Kidney (tissue), 14 donors: ENCODE data around the gene NLRC5. TPM values are rescaled to one million over a fixed set of nuclear protein-coding genes. Genes with fewer than 3 reads are reported as not detected.
"Not testable (repeated sequence)": the region's sequence is repeated elsewhere in the genome, so short reads cannot be mapped to it uniquely, and the experiment has no call there.

Experiments
- DNase-seq, 5 donors: peaks; one replicate each; pipeline ENCODE4 v3.0.0-alpha.2; 2013 to 2020
- FAIRE-seq: peaks from 2 replicates; lab custom pipeline; 2012; peaks lifted over from hg19 to GRCh38; lab: Jason Lieb, UNC
- H3K27ac ChIP-seq, 2 donors: one replicate each; pipeline ENCODE4 v1.7.0; 2013; ENCODE audit warnings: low read depth in 2 of 2, low read length in 2 of 2, inconsistent platforms in 1 of 2
- H3K27me3 ChIP-seq: one replicate; pipeline ENCODE4 v1.7.1; 2013; ENCODE audit warnings: low read length, inconsistent platforms; ENCODE audit not compliant: control insufficient read depth, insufficient read depth
- H3K36me3 ChIP-seq, 3 donors: one replicate each; pipeline versions ENCODE4 v1.7.0 to v1.7.1; 2013; ENCODE audit warnings: low read length in 3 of 3, control low read depth in 1 of 3, inconsistent platforms in 1 of 3; ENCODE audit not compliant: insufficient read depth in 3 of 3, control insufficient read depth in 2 of 3
- H3K4me1 ChIP-seq, 3 donors: one replicate each; pipeline versions ENCODE4 v1.7.0 to v1.7.1; 2013; ENCODE audit warnings: low read length in 3 of 3, inconsistent platforms in 1 of 3, low read depth in 1 of 3; ENCODE audit not compliant: control insufficient read depth in 2 of 3, insufficient read depth in 2 of 3
- H3K4me3 ChIP-seq, 3 donors: one replicate each; pipeline versions ENCODE4 v1.7.0 to v1.8.1; 2013; ENCODE audit warnings: low read length in 3 of 3, control low read depth in 1 of 3, inconsistent platforms in 1 of 3
- H3K9ac ChIP-seq, 3 donors: one replicate each; pipeline versions ENCODE4 v1.7.0 to v1.7.1; 2013; ENCODE audit warnings: low read length in 3 of 3, control low read depth in 1 of 3, inconsistent platforms in 1 of 3
- H3K9me3 ChIP-seq, 3 donors: one replicate each; pipeline versions ENCODE4 v1.7.0 to v1.7.1; 2013; ENCODE audit warnings: low read length in 3 of 3, control low read depth in 1 of 3, inconsistent platforms in 1 of 3; ENCODE audit not compliant: control insufficient read depth in 2 of 3, insufficient read depth in 1 of 3
- intact Hi-C: fragments of 100-400 bp; cut with DNase I; formaldehyde crosslinking; loops from one replicate; pipeline ENCODE4 v1.11.1; 2022
- polyA plus RNA-seq: library from polyadenylated mRNA; stranded (reverse); fragments of 350-450 nt; fragmentation: Illumina TruSeq; extraction: RNeasy Lipid Tissue Mini Kit (QIAGEN cat#74804); gene quantifications from one replicate; pipeline ENCODE4 v1.2.3, GENCODE V29; 2014; ENCODE audit warnings: low read depth, low replicate concordance; ENCODE audit not compliant: insufficient read depth
- total RNA-seq: library from RNA; stranded (reverse); fragmentation: NEBNext Ultra II Directional; extraction: Animal tissue kit (Norgen Biotek cat#: 25700); gene quantifications from one replicate; pipeline ENCODE4 v1.2.1, GENCODE V29; 2021
- TF ChIP-seq, protein P1 (sequence below): IDR thresholded peaks from 3 replicates; pipeline ENCODE4 v1.5.1; 2012; ENCODE audit warnings: mild to moderate bottlenecking, moderate library complexity, borderline replicate concordance; ENCODE audit not compliant: insufficient read depth; ENCODE audit errors: extremely low read depth
- donor health status: control.
- donor health status: control.
- donor health status: control.
- donor health status: control.
- donor health status: control.
- donor health status: DM: yes; HTN: yes; CAD: no.
- donor health status: Normal renal cell carcinoma (clear cell type).

The NLRC5 gene
- total and polyA plus RNA-seq, 2 donors from 2014 or later = 7.1 to 55.6 TPM

- no peak overlapping the region for H3K9ac ChIP-seq
- FAIRE-seq (no peak), DNase-seq (peak in 4 of 5 donors; percentile 58 to 74 (median 70))
- peaks cover 0 to 9% (median 0%) of the 10 kb centered on the region in 3 donors for H3K4me1 ChIP-seq
- TF ChIP-seq, protein P1, sequence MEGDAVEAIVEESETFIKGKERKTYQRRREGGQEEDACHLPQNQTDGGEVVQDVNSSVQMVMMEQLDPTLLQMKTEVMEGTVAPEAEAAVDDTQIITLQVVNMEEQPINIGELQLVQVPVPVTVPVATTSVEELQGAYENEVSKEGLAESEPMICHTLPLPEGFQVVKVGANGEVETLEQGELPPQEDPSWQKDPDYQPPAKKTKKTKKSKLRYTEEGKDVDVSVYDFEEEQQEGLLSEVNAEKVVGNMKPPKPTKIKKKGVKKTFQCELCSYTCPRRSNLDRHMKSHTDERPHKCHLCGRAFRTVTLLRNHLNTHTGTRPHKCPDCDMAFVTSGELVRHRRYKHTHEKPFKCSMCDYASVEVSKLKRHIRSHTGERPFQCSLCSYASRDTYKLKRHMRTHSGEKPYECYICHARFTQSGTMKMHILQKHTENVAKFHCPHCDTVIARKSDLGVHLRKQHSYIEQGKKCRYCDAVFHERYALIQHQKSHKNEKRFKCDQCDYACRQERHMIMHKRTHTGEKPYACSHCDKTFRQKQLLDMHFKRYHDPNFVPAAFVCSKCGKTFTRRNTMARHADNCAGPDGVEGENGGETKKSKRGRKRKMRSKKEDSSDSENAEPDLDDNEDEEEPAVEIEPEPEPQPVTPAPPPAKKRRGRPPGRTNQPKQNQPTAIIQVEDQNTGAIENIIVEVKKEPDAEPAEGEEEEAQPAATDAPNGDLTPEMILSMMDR = no peak
- no peak overlapping the region for H3K4me3 ChIP-seq
- H3K36me3 ChIP-seq = no peaks in the 10 kb centered on the region
- no peaks in the 10 kb centered on the region for H3K9me3 ChIP-seq
- H3K27me3 ChIP-seq = no peaks in the 10 kb centered on the region
- H3K27ac ChIP-seq = no peak overlapping the region
- intact Hi-C loops = no loop called here
These were observed 14.4 kb downstream of the NLRC5 start for GRCh38 chr16:57003439-57004386.

- Histone ChIP-seq H3K36me3 (no peaks in the 10 kb centered on the region), H3K9me3 (no peaks in the 10 kb centered on the region), H3K27ac (no peak overlapping the region), H3K9ac (no peak overlapping the region), H3K4me3 (no peak overlapping the region), H3K27me3 (no peaks in the 10 kb centered on the region), H3K4me1 (peaks cover 0 to 7% (median 0%) of the 10 kb centered on the region in 3 donors)
- TF ChIP-seq, protein P1 = no peak
- DNase-seq (peak in 1 of 5 donors; percentile 36), FAIRE-seq (no peak)
- intact Hi-C loops = no loop called here
These were observed 15.3 kb downstream of the NLRC5 start for GRCh38 chr16:57004387-57005250.

DNA sequence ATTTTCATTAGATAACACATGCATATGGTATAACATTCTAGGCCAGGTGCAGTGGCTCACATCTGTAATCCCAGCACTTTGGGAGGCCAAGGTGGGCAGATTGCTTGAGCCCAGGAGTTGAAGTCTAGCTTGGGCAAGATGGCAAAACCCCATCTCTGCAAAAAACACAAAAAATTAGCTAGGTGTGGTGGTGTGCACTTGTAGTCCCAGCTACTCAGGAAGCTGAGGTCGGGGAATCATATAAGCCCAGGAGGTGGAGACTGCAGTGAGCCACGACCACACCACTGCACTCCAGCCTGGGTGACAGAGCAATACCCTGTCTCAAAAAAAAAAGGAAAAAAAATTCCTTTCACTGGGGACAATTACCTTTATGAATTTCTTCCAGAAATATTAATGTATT, 16.2 kb downstream of the NLRC5 start:
- DNase-seq, H3K4me1 ChIP-seq, FAIRE-seq, H3K36me3 ChIP-seq, H3K9ac ChIP-seq, intact Hi-C loops, H3K27me3 ChIP-seq, H3K27ac ChIP-seq, H3K9me3 ChIP-seq, H3K4me3 ChIP-seq: not testable (repeated sequence)

DNA sequence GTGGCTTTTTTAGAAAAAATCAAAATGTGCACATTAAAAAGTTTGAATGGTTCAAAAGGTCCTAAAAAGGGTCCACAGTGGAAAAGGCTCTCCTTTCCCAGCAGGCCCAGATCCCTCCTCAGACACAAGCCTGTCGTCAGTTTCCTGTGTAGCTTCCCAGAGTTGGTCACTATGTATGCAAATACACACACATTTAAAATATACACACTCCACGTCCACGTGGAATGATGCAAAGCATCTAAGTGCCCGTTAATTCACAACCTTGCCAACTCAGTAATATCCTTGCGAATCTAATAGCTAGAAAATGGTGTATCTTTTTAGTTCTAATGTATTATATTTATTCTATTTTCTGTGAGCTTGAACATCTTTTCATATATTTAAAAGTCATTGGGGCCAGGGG, 17.7 kb downstream of the NLRC5 start:
- Histone ChIP-seq H3K9me3 (no peaks in the 10 kb centered on the region), H3K36me3 (no peaks in the 10 kb centered on the region), H3K4me3 (no peak overlapping the region), H3K27ac (no peak overlapping the region), H3K4me1 (no peaks in the 10 kb centered on the region), H3K27me3 (no peaks in the 10 kb centered on the region), H3K9ac (no peak overlapping the region)
- TF ChIP-seq, protein P1 = no peak
- no peak for DNase-seq
- intact Hi-C loops = no loop called here
- no peak for FAIRE-seq
